ENCODE data around the gene PGM2L1.

The PGM2L1 gene

GRCh38 chr11:74288161-74288560, 110.1 kb downstream of the PGM2L1 start:
- no peak for DNase-seq

- DNase-seq = no peak
Observed at GRCh38 chr11:74284466-74284865, 113.8 kb downstream of the PGM2L1 start.

- DNase-seq = no peak
Observed at GRCh38 chr11:74283580-74284180, 114.6 kb downstream of the PGM2L1 start.

GRCh38 chr11:74282914-74283371, 115.3 kb downstream of the PGM2L1 start:
- DNase-seq = no peak

GRCh38 chr11:74282421-74282820, 115.8 kb downstream of the PGM2L1 start:
- DNase-seq = no peak

GRCh38 chr11:74280494-74280893, 117.7 kb downstream of the PGM2L1 start:
- DNase-seq = no peak
